Panc1 (cell line): Measurements from ENCODE around the gene MAPK4. TPM values are rescaled to one million over a fixed set of nuclear protein-coding genes. Genes with fewer than 3 reads are reported as not detected.

Source experiments
- total RNA-seq: library from RNA; stranded (reverse); gene quantifications from one replicate; pipeline ENCODE4 v1.2.1, GENCODE V29; 2021; ENCODE audit not compliant: unreplicated experiment

Gene MAPK4
- total RNA-seq, 1 experiment from 2014 or later: not detected

Other genes with a start within 250 kb of the MAPK4 start
- 22.1 TPM for gene SKA1, start 185.0 kb upstream of the MAPK4 start, total RNA-seq